Choroid plexus epithelial cell (primary cell): ENCODE measurements around the gene SPOCK1.

Experiments
- DNase-seq: peaks from one replicate; pipeline ENCODE4 v3.0.0-alpha.2; 2010; ENCODE audit warnings: low read depth
- H3K4me3 ChIP-seq: 2 replicates; pipeline ENCODE4 v1.5.1; 2011; ENCODE audit warnings: low read depth, mild to moderate bottlenecking, control low read depth, low read length, moderate library complexity
- CTCF ChIP-seq: conservative IDR thresholded peaks from 2 replicates; pipeline ENCODE4 v1.5.1; 2011; ENCODE audit warnings: low read depth, mild to moderate bottlenecking, control low read depth, inconsistent platforms, low read length, moderate library complexity

Gene SPOCK1

GRCh38 chr5:137304226-137304874 lies 194.8 kb downstream of the SPOCK1 start:
- no peak overlapping the region for H3K4me3 ChIP-seq
- TF ChIP-seq CTCF = no peak
- DNase-seq = no peak

DNA sequence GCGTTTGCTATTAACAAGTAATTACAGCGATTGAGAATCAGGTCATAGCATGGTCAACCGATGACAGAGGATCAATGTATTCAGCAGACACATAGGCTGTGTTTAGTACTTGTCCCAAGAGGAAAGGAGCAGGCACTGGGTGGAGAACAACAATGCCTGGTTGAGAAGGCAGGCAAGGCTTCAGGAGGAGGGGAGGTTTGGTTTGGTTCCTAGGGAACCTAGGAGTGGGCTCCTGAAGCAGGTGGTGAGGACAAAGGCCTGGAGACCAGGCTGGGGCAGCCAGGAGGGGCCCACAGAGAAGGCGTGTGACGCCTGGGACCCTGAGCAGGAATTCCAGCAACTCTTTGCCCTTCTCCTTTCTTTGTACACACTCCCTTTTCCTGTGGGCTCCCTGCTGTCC lies 195.6 kb downstream of the SPOCK1 start:
- no peak for TF ChIP-seq CTCF
- no peak for DNase-seq
- H3K4me3 ChIP-seq = no peak overlapping the region

- peak; percentile 53 for DNase-seq
- no peak for TF ChIP-seq CTCF
- H3K4me3 ChIP-seq = no peak overlapping the region
Observed at GRCh38 chr5:137300411-137301240, 198.5 kb downstream of the SPOCK1 start.

DNA sequence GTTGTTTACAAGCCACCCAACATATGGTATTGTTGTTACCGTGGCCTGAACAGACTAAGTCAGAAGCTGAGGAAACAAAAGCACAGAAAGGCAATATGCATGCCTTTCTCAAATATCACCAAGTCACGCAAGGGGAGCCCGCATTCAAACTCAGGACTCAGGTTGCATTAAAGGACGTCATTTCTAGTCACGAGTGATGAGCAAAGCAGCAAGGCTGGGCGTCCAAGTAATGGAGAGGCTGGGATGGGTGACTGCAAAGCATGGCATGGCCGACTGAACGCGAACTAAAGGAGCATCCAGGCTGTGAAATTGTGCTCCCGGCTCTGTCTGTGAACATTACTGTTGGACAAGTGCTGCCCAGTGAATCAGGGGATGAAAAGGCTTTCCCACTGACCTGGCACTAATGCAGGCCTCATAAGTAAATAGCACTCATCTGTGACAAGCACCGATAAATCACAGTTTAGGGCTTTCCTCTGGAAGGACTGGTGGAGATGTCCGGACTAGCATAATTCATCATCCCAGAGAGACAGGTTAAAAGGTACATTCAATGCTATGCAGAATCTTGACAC lies 202.8 kb downstream of the SPOCK1 start:
- DNase-seq = no peak
- H3K4me3 ChIP-seq = no peak overlapping the region
- TF ChIP-seq CTCF = no peak

- DNase-seq = no peak
- TF ChIP-seq CTCF = no peak
- no peak overlapping the region for H3K4me3 ChIP-seq
Observed at GRCh38 chr5:137294604-137295003, 204.5 kb downstream of the SPOCK1 start.

GRCh38 chr5:137292461-137293027 lies 206.6 kb downstream of the SPOCK1 start:
- no peak overlapping the region for H3K4me3 ChIP-seq
- DNase-seq = no peak
- TF ChIP-seq CTCF = no peak
